GM18517 (cell line): ENCODE results near the gene BUB3.

Experiments used
- ATAC-seq: cut with Tn5 transposase; IDR thresholded peaks from one replicate; pipeline ENCODE4 v1.9.1; 2021; ENCODE audit warnings: mild to moderate bottlenecking, moderate library complexity; ENCODE audit not compliant: unreplicated experiment

Gene BUB3, protein sequence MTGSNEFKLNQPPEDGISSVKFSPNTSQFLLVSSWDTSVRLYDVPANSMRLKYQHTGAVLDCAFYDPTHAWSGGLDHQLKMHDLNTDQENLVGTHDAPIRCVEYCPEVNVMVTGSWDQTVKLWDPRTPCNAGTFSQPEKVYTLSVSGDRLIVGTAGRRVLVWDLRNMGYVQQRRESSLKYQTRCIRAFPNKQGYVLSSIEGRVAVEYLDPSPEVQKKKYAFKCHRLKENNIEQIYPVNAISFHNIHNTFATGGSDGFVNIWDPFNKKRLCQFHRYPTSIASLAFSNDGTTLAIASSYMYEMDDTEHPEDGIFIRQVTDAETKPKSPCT

DNA sequence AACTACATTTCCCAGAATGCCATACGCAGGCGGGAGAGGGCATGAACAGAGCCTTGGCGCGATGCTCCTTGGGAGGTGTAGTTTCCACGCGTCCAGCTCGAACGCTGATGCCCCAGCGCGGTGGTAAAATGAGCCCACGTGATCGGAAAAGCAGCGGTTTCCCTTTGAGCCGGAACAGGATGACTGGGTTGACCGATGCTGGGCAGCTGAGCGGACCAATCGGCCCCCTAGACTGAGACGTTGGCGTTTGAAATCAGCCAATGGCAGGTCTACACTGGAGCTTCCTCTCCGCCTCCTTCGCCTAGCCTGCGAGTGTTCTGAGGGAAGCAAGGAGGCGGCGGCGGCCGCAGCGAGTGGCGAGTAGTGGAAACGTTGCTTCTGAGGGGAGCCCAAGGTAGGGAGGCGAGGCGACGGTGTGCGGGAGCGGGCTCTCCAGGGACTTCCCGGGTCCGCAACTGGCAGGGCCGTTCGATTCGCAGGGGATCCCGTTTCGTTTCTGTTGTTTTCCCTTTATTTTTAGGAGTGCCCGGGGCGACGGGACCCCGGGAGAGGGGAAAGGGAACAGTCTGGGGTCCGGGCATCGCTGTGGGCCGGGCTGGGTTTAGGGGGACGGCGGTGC lies at the start of gene BUB3:
BUB3 (plus strand) TSS at position 311 of the 619 bp plus-strand sequence. CDS start 516 bp downstream, outside the sequence.
- ATAC-seq: peak; percentile 91

DNA sequence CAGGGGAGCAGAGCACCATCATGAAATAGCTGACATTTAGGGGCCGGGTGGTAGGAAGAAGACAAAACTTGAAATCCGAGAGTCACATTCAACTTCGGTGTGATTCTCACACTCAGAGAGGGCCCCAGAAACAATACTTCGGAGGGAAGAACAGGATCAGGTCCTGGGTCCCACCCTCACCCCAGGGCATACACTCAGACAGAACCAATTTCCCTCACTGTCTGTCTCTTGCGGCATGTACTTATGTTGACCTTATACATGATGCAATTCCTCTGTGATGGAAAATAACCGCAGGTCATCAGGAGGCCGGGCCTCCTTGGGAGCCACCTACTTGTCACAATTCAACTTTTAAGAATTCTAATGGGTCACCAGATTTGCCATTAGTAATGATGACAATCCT lies 44.7 kb upstream of the BUB3 start:
- ATAC-seq: no peak

- ATAC-seq: no peak
Observed at GRCh38 chr10:123117644-123118417, 36.4 kb upstream of the BUB3 start.

DNA sequence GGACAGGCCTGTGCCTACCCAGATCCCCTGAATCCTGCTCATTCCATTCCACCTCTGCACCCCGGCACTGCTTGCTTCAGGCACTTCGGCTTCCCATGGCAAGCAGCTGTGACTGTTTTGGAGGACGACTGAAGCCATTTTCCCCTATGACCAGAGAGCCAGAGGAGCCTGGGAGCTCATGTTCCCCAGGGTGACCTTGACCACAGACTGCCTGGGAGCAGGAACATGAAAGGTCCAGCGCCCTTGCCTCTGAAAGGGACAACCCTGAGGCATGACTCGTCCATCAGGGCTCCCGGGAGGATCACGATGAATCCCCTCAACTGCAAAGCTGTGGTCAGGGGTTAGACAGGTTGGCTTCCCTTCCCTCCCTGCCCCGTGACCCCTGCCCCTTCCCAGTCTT lies 35.1 kb upstream of the BUB3 start:
- no peak for ATAC-seq

GRCh38 chr10:123126246-123126645 lies 28.0 kb upstream of the BUB3 start:
- no peak for ATAC-seq

- ATAC-seq: no peak
Observed at GRCh38 chr10:123129618-123130271, 24.5 kb upstream of the BUB3 start.

DNA sequence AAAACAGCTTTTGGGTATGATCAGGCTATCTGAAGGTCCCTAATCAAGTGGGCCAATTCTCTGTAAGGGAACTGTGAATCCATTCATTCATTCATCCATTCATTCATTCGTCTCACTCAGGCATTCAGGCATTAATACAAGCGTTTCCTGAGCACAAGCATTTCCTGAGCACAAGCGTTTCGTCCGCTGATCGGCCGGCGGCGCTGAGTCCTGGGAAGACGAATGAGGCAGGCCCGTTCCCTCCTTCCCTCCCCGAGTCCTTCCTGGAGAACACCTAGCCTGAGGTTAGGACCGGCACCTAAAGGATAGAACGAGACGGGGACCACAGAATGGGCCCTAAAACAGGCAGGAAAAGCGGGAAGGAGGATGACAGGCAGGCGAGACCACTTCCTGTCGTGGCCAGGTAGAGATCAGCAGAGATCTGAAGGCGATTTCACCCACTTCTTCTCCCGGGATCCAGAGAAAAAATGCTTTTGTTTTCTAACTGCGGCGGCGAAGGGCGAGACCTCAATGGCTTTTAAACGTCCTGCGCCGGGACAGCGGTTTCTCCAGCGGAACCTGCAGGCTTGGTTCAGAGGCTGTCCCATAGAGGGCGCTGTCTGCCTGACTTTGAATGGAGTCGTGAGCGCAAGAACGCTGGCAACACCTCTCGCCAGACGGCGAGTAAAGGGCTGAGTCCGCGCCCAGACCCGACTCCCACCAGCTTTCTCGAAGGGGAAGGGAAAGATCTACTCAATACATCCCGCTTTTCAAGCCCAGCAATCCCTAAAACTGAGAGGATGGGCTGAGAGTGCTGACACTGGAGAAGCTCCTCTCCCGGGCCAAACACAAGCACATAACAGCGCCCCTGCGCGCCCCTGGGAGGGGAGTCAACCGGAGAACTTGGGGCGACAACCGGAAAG lies 21.4 kb upstream of the BUB3 start:
- peak; percentile 67 for ATAC-seq

GRCh38 chr10:123133541-123134342 lies 20.5 kb upstream of the BUB3 start:
- ATAC-seq: no peak

DNA sequence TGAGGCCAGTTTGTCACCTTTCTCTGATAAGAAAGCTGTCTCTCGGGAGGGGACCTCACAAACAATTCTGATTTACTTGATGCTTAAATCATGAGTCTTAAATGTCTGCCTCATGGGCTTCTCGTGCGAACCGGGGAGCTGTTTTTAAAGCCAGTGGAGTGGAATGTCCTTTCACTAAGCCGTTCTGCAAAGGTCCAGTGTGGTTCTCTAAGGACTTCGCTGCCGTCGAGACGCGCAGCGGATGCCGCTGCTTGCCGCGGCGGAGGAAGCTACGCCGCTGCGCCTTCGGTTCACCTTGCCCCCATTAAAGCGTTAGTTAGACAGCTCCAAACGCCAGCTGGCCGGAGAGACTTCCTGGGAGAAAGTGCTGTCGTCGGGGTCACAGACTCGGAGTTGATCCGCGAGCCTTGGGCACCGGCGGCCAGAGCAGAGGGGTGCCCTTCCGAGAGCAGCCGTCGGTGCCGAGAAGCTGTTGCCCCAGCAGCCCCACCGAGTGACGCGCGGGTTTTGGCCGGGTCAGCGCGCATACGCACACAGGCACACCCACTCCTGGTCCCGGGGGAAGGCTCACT lies 19.8 kb upstream of the BUB3 start:
- ATAC-seq: no peak

DNA sequence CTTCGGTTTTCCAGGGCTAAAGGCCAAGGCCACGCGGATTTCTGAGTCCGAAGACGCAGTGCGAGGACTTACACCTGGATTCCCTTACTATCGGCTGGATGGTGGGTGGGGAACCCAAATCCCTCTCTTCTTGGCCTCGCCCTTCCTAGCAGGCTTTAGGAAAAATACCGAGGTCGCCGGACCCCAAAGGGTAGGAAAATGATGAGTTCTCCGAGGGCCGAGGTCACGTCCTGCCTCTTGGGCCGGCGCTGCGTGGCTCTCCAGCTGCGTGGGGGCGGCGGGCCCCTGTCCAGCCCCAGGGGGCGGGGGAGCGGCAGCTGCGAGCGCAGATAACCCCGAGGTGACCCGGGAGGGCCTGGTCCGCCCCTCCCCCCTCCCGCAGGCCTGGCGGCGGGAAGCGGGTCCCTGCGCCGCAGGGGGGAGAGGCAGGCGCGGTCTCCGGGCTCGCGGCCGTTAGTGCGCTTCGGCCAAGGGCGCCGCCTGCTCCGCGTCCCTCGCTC lies 19.2 kb upstream of the BUB3 start:
- no peak for ATAC-seq

GRCh38 chr10:123135415-123136141 lies 18.6 kb upstream of the BUB3 start, which contains the start of gene HMX3:
HMX3 (plus strand) TSS chr10:123135970; CDS start chr10:123136051, 81 bp downstream.
- no peak for ATAC-seq

DNA sequence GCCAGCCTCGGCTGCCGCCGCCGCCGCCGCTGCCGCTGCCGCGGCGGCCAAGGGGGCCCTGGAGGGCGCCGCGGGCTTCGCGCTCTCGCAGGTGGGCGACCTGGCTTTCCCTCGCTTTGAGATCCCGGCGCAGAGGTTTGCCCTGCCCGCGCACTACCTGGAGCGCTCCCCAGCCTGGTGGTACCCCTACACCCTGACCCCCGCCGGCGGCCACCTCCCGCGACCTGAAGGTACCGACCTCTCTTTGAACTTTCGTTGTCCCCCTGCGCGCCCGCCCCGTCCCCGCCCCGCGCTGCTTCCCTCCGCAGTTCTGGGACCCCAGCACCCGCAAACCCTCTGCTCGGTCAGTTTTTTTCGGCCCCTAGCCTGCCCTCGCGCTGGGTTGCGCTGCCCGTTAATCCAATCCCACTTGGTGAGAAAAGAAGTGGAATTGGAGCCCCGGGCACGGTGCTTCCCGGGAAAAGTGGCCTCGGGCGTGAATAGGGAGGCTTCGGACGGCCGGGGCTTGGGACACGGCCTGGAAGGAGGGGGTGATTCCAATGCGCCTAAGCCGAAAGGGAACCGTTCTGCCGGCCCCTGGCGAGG lies 17.9 kb upstream of the BUB3 start:
- ATAC-seq: no peak

DNA sequence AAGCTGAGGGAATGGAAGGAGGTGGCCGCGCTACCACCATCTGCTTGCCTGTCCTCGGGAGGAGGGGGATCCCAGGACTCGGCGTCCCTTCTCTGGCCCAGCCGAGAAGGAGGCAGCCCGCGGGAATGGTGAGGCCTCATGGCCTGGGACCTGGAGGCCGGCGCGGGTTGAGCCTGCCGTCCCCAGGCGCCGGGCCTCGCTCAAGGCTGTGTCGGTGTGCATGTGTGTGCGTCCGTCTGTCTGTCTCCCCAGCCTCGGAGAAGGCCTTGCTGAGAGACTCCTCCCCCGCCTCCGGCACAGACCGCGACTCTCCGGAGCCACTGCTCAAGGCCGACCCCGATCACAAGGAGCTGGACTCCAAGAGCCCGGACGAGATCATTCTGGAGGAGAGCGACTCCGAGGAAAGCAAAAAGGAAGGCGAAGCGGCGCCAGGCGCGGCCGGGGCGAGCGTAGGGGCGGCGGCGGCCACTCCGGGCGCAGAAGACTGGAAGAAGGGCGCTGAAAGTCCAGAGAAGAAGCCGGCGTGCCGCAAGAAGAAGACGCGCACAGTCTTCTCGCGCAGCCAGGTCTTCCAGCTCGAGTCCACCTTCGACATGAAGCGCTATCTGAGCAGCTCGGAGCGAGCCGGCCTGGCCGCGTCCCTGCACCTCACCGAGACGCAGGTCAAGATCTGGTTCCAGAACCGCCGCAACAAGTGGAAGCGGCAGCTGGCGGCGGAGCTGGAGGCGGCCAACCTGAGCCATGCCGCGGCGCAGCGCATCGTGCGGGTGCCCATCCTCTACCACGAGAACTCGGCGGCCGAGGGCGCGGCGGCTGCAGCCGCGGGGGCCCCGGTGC lies 17.2 kb upstream of the BUB3 start:
- ATAC-seq: no peak

- no peak for ATAC-seq
Observed at GRCh38 chr10:123139165-123139520, 15.1 kb upstream of the BUB3 start.

DNA sequence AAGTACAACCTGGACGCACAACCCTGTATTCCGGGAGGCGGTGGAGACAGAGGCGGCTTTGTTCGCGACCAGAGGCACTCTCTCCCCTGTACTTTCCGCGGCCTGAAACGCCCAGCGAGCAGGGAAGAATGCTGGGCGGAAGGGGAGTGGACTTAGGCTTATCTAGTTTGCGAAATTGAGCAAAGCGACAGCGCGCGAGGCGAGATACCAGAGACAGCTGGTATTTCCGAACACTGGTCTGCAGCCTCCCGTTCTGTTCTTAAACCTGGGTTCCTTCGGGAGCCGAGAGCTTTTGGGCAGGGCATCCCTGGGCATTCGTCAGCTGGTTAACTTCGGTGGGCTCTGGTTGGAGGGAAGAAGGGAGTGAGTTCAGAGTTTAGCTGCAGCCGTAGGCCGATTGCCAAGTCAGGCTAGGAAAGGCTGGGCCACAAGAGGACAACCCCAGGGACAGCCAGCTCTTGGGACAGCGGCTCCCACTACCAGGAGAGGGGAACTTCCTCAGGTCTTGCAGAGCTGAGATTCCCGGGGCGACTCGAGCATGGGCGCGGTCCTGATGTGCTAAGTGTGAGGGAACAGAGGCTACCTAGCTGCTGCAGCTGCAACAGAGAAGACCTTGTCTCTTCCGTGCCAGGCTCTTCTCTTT lies 14.6 kb upstream of the BUB3 start:
- ATAC-seq: no peak

GRCh38 chr10:123140164-123140982 lies 13.8 kb upstream of the BUB3 start:
- no peak for ATAC-seq
